ENCODE measurements around the gene ATP9B.

DNA sequence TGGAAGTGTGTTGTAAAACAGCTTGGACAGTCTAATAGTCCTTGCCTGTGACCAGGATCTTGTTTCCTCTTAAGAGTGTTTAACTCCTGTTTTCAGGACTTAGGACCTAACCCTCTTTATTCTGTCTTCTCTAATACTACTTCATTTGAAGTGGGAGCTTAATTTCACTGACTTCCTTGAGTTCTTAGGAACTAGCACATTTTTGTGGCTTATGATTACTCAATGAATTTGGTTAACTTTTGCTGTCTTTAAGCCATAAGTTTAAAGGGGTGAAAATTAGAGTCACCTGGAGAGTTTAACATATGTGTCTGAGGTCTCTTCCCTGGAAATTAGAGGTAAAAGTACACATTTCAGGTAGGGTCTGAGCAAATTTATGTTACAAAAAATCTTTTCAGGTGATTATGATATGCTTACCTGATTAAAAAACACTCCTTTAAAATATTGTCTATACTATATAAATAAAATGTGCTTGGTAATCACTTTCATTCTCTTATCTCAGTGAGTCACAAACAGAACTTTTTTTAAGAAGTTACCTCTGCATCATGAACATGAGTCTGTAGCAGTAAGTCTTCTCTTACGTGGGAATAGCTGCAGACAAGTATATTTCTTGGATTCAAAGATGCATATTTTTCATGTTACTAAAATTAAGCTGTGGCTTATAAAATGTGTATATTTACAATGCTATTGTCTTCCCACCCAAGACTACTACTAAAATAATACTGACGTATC lies 52.7 kb downstream of the ATP9B start:
- TF ChIP-seq POLR2AphosphoS5 (IDR thresholded peaks at IDR 0.05; ENCODE audit: low read depth, low read length): no peak
- TF ChIP-seq, protein P1, sequence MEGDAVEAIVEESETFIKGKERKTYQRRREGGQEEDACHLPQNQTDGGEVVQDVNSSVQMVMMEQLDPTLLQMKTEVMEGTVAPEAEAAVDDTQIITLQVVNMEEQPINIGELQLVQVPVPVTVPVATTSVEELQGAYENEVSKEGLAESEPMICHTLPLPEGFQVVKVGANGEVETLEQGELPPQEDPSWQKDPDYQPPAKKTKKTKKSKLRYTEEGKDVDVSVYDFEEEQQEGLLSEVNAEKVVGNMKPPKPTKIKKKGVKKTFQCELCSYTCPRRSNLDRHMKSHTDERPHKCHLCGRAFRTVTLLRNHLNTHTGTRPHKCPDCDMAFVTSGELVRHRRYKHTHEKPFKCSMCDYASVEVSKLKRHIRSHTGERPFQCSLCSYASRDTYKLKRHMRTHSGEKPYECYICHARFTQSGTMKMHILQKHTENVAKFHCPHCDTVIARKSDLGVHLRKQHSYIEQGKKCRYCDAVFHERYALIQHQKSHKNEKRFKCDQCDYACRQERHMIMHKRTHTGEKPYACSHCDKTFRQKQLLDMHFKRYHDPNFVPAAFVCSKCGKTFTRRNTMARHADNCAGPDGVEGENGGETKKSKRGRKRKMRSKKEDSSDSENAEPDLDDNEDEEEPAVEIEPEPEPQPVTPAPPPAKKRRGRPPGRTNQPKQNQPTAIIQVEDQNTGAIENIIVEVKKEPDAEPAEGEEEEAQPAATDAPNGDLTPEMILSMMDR (IDR thresholded peaks at IDR 0.05): no peak
- TF ChIP-seq, protein P2, sequence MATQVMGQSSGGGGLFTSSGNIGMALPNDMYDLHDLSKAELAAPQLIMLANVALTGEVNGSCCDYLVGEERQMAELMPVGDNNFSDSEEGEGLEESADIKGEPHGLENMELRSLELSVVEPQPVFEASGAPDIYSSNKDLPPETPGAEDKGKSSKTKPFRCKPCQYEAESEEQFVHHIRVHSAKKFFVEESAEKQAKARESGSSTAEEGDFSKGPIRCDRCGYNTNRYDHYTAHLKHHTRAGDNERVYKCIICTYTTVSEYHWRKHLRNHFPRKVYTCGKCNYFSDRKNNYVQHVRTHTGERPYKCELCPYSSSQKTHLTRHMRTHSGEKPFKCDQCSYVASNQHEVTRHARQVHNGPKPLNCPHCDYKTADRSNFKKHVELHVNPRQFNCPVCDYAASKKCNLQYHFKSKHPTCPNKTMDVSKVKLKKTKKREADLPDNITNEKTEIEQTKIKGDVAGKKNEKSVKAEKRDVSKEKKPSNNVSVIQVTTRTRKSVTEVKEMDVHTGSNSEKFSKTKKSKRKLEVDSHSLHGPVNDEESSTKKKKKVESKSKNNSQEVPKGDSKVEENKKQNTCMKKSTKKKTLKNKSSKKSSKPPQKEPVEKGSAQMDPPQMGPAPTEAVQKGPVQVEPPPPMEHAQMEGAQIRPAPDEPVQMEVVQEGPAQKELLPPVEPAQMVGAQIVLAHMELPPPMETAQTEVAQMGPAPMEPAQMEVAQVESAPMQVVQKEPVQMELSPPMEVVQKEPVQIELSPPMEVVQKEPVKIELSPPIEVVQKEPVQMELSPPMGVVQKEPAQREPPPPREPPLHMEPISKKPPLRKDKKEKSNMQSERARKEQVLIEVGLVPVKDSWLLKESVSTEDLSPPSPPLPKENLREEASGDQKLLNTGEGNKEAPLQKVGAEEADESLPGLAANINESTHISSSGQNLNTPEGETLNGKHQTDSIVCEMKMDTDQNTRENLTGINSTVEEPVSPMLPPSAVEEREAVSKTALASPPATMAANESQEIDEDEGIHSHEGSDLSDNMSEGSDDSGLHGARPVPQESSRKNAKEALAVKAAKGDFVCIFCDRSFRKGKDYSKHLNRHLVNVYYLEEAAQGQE (IDR thresholded peaks at IDR 0.05; ENCODE audit: insufficient read depth in 1 of 2, low read depth in 2 of 2, low read length in 1 of 2): no peak
- no peak for TF ChIP-seq SIN3A (IDR thresholded peaks at IDR 0.05; ENCODE audit: borderline replicate concordance, insufficient read depth, low read depth, low read length)
- no peak for TF ChIP-seq TCF7L2 (IDR thresholded peaks at IDR 0.05; ENCODE audit: low read depth, low read length)

All from Panc1 (cell line).